ENCODE results near the gene SLC5A11.

- TF ChIP-seq EZH2 (IDR thresholded peaks at IDR 0.05; ENCODE audit: borderline replicate concordance): no peak
- TF ChIP-seq CTCF (IDR thresholded peaks at IDR 0.05; ENCODE audit: poor library complexity): no peak
- no peak for TF ChIP-seq EZH2phosphoT487 (IDR thresholded peaks at IDR 0.05; ENCODE audit: low read depth, severe bottlenecking, unreplicated experiment)
Observed at GRCh38 chr16:24841291-24841690, 4.5 kb upstream of the SLC5A11 start.

Measured in hepatocyte (in vitro differentiated cells).